Esophagus squamous epithelium (tissue), 5 donors: ENCODE results near the gene SULT1E1. TPM values are rescaled to one million over a fixed set of nuclear protein-coding genes. Genes with fewer than 3 reads are reported as not detected.

Source experiments
- DNase-seq: peaks from one replicate; lab custom pipeline; 2025; lab: John Stamatoyannopoulos, UW
- H3K27ac ChIP-seq, 4 donors: fragments of 200-600 bp; sonication (generic); one replicate each; pipeline ENCODE4 v1.5.1; 2016 to 2019; ENCODE audit warnings: mild to moderate bottlenecking in 1 of 4
- H3K27me3 ChIP-seq, 4 donors: fragments of 200-600 bp; sonication (generic); 1 replicate in 3 of 4; 2 replicates in 1 of 4; pipeline versions ENCODE4 v1.5.1 to v1.6.0; 2017 to 2021; ENCODE audit warnings: antibody characterized with exemption in 1 of 4
- H3K36me3 ChIP-seq, 3 donors: fragments of 200-600 bp; sonication (generic); one replicate each; pipeline ENCODE4 v1.5.1; 2016 to 2019
- H3K4me1 ChIP-seq, 3 donors: fragments of 200-600 bp; sonication (generic); one replicate each; pipeline ENCODE4 v1.5.1; 2017 to 2019
- H3K4me3 ChIP-seq, 4 donors: fragments of 200-600 bp; sonication (generic); 1 replicate in 3 of 4; 2 replicates in 1 of 4; pipeline ENCODE4 v1.5.1; 2016 to 2019; ENCODE audit warnings: mild to moderate bottlenecking in 2 of 4, moderate library complexity in 1 of 4
- H3K9me3 ChIP-seq, 3 donors: fragments of 200-600 bp; sonication (generic); one replicate each; pipeline ENCODE4 v1.5.1; 2016 to 2019
- POLR2A ChIP-seq, 4 donors: fragments of 450-650 bp; IDR thresholded peaks; one replicate each; pipeline ENCODE4 v1.6.1; 2017; ENCODE audit warnings: antibody characterized with exemption in 4 of 4, mild to moderate bottlenecking in 4 of 4, moderate library complexity in 3 of 4
- whole genome bisulfite sequencing, 2 donors: methylation state at CpG; one replicate each; pipeline ENCODE4 v1.1.5; 2018; 5-methylcytosine and 5-hydroxymethylcytosine counted together
- intact Hi-C: fragments of 100-400 bp; cut with DNase I; formaldehyde crosslinking; loops from one replicate; pipeline ENCODE4 v1.15.0; 2022
- total RNA-seq, 4 donors: library from RNA; depleted of rRNA; stranded (reverse); fragments of >200 nt; gene quantifications; one replicate each; pipeline ENCODE4 v1.1.0, GENCODE V29; 2016
- TF ChIP-seq, protein P1 (sequence below), 6 experiments: fragments of 450-650 bp in 4 of 6; fragments of 200-600 bp in 2 of 6; sonication (generic) in 2 of 6; IDR thresholded peaks; one replicate each; pipeline ENCODE4 v1.5.1; 2016 to 2019; ENCODE audit warnings: antibody characterized with exemption in 6 of 6, mild to moderate bottlenecking in 4 of 6, moderate library complexity in 4 of 6
- donor health status: DM: yes; HTN: yes; CAD: no.

The SULT1E1 gene
- total RNA-seq, 4 donors from 2014 or later, result 0.61 to 13.5 TPM; not detected in 2

DNA sequence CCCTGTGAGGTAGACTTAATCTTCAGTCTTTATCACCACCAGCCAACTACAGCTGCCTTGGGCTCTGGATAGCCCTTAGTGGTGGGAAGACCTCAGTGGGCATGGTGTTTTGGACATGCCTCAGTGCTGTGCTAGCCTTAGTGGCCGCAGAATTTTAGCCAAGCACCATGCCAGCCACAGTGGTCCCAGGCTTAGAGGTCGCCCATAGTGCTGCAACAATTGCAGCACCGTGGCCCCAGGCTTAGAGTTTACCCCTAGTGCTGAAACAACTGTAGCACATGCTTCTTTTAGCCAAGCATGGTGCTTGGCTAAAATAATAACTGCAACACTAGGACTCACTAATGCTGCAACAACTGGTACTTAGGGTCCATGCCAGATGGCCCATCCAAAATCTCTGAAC lies 60.6 kb downstream of the SULT1E1 start:
- Histone ChIP-seq H3K9me3 (no peaks in the 10 kb centered on the region), H3K4me1 (no peaks in the 10 kb centered on the region), H3K27ac (no peak overlapping the region), H3K36me3 (no peaks in the 10 kb centered on the region), H3K4me3 (no peak overlapping the region), H3K27me3 (no peaks in the 10 kb centered on the region)
- no peak for DNase-seq
- 86% methylated on average over 3 of the region's 3 CpGs; no CpG with 5 or more reads in 1 of the 2 donors for WGBS, 2 donors
- intact Hi-C loops, result no loop called here
- no peak for TF ChIP-seq POLR2A (IDR thresholded peaks at IDR 0.05)
- TF ChIP-seq, protein P1, sequence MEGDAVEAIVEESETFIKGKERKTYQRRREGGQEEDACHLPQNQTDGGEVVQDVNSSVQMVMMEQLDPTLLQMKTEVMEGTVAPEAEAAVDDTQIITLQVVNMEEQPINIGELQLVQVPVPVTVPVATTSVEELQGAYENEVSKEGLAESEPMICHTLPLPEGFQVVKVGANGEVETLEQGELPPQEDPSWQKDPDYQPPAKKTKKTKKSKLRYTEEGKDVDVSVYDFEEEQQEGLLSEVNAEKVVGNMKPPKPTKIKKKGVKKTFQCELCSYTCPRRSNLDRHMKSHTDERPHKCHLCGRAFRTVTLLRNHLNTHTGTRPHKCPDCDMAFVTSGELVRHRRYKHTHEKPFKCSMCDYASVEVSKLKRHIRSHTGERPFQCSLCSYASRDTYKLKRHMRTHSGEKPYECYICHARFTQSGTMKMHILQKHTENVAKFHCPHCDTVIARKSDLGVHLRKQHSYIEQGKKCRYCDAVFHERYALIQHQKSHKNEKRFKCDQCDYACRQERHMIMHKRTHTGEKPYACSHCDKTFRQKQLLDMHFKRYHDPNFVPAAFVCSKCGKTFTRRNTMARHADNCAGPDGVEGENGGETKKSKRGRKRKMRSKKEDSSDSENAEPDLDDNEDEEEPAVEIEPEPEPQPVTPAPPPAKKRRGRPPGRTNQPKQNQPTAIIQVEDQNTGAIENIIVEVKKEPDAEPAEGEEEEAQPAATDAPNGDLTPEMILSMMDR (IDR thresholded peaks at IDR 0.05), result no peak

DNA sequence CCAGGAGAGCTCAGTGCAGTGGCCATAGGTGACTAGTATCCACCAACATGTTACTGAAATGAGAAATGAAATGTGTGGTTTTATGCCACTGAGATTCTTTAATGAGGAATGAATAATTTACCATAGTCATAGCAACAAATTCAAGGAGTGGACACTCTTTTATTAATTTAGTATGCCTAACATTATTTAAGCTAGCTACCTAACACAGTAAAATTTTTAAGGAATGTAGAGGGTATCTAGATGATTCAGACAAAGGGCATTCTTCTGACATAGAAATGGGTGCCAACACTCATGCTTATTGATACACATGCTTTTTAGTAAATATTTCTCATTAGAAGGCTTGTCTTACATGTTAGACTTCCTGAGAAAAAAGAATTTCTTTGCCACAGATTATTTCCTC lies 66.2 kb downstream of the SULT1E1 start:
- no peak for DNase-seq
- Histone ChIP-seq H3K27ac (no peak overlapping the region), H3K9me3 (no peaks in the 10 kb centered on the region), H3K4me1 (no peaks in the 10 kb centered on the region), H3K27me3 (no peaks in the 10 kb centered on the region), H3K4me3 (no peak overlapping the region), H3K36me3 (no peaks in the 10 kb centered on the region)
- no peak for TF ChIP-seq POLR2A (IDR thresholded peaks at IDR 0.05)
- TF ChIP-seq, protein P1 (IDR thresholded peaks at IDR 0.05), result no peak
- intact Hi-C loops, result no loop called here

Other genes starting within 250 kb of the SULT1E1 start
- not detected for gene UGT2A2, start 220.5 kb downstream of the SULT1E1 start, total RNA-seq
- gene UGT2A1, start 206.9 kb downstream of the SULT1E1 start, total RNA-seq, result not detected
- gene SULT1B1, start 99.5 kb downstream of the SULT1E1 start, total RNA-seq, result 1 to 10 TPM in 2 of 4 donors, under 1 TPM in 2; 0.57 to 1.7 (median 1.0) TPM
- not detected for gene CSN1S1, start 70.9 kb upstream of the SULT1E1 start, total RNA-seq
- not detected for gene CSN2, start 105.6 kb upstream of the SULT1E1 start, total RNA-seq
- gene STATH, start 135.8 kb upstream of the SULT1E1 start, total RNA-seq, result not detected
- gene HTN3, start 168.3 kb upstream of the SULT1E1 start, total RNA-seq, result not detected
- not detected for gene HTN1, start 190.3 kb upstream of the SULT1E1 start, total RNA-seq